ENCODE data around the gene RALGAPA1. TPM values are rescaled to one million over a fixed set of nuclear protein-coding genes. Genes with fewer than 3 reads are reported as not detected.

Gene RALGAPA1
- total RNA-seq, 4 donors from 2014 or later: 52.5 to 127 (median 67.7) TPM

DNA sequence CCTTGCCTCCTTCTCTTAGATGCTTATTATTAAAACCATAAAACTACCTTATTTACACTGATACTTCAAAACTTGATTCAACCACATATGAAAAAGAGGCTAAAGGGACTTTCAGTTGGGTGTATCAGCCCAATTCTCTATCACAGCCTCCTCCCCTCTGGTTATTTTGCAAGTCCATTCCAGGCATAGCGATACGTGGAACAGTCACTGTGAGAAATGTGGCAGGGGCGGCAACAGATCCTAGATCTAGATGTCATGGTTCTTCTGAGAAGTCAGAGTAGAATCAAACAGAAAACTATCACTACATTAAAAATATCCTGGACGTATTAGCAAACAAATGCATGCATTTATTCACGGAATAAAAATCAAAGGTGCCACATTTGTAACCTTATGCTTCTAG is 83.2 kb downstream of the RALGAPA1 start:
- no peak for DNase-seq (ENCODE audit: low spot score in 2 of 2)
- Histone ChIP-seq H3K27me3 (no peaks in the 10 kb centered on the region), H3K9me3 (no peaks in the 10 kb centered on the region), H3K36me3 (peaks cover 19% of the 10 kb centered on the region), H3K27ac (no peak overlapping the region), H3K4me3 (no peak overlapping the region), H3K4me1 (no peaks in the 10 kb centered on the region)
- WGBS: 95% methylated on average over 5 of the region's 5 CpGs
- TF ChIP-seq POLR2AphosphoS5 (IDR thresholded peaks at IDR 0.05): no peak
- TF ChIP-seq POLR2A (IDR thresholded peaks at IDR 0.05): no peak
- TF ChIP-seq EP300 (IDR thresholded peaks at IDR 0.05): no peak
- TF ChIP-seq, protein P1, sequence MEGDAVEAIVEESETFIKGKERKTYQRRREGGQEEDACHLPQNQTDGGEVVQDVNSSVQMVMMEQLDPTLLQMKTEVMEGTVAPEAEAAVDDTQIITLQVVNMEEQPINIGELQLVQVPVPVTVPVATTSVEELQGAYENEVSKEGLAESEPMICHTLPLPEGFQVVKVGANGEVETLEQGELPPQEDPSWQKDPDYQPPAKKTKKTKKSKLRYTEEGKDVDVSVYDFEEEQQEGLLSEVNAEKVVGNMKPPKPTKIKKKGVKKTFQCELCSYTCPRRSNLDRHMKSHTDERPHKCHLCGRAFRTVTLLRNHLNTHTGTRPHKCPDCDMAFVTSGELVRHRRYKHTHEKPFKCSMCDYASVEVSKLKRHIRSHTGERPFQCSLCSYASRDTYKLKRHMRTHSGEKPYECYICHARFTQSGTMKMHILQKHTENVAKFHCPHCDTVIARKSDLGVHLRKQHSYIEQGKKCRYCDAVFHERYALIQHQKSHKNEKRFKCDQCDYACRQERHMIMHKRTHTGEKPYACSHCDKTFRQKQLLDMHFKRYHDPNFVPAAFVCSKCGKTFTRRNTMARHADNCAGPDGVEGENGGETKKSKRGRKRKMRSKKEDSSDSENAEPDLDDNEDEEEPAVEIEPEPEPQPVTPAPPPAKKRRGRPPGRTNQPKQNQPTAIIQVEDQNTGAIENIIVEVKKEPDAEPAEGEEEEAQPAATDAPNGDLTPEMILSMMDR (IDR thresholded peaks at IDR 0.05): no peak

DNA sequence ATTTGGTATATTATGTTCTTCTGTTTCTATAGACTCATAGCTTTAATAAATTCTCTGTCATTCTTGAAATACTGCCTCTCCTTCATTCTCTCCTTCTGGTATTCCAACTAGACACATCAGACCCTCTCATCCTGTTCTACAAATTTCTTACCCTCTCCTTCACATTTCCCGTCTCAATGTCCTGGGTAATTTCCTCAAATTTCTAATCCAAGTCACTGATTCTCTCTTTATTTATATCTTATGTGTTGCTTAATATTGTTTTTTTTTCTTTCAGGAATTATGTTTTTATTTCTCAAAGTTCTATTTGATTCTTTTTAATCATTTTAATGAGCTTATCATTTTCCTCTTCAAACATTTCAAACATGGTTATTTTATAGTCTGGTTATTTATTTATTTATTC is 94.0 kb downstream of the RALGAPA1 start:
- Histone ChIP-seq H3K27ac (no peak overlapping the region), H3K36me3 (peaks cover 52% of the 10 kb centered on the region), H3K9me3 (no peaks in the 10 kb centered on the region), H3K4me3 (no peak overlapping the region), H3K4me1 (no peaks in the 10 kb centered on the region), H3K27me3 (no peaks in the 10 kb centered on the region)
- WGBS: 94% methylated on average over 1 of the region's 1 CpG
- no peak for DNase-seq (ENCODE audit: low spot score in 2 of 2)
- TF ChIP-seq, protein P1 (IDR thresholded peaks at IDR 0.05): no peak
- no peak for TF ChIP-seq EP300 (IDR thresholded peaks at IDR 0.05)
- TF ChIP-seq POLR2AphosphoS5 (IDR thresholded peaks at IDR 0.05): no peak
- no peak for TF ChIP-seq POLR2A (IDR thresholded peaks at IDR 0.05)

DNA sequence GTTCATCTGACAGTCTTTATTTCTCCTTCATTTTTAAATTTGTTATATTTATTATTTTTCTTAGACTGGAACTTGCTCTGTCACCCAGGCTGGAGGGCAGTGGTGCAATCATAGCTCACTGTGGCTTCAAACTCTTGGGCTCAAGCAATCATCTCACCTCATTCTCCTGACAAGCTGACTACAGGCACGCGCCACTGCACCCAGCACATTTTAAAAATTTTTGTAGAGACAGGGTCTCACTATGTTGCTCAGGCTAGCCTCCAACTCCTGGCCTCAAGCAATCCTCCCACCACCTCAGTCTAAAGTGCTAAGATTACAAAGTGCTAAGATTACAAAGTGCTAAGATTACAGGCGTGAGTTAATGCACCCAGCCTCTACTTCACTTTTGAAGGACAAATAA is 96.6 kb downstream of the RALGAPA1 start:
- TF ChIP-seq POLR2AphosphoS5 (IDR thresholded peaks at IDR 0.05): no peak
- TF ChIP-seq EP300 (IDR thresholded peaks at IDR 0.05): no peak
- TF ChIP-seq POLR2A (IDR thresholded peaks at IDR 0.05): no peak
- TF ChIP-seq, protein P1 (IDR thresholded peaks at IDR 0.05): no peak
- peaks cover 46% of the 10 kb centered on the region for H3K36me3 ChIP-seq
- WGBS: 93% methylated on average over 3 of the region's 3 CpGs
- no peaks in the 10 kb centered on the region for H3K4me1 ChIP-seq
- no peak overlapping the region for H3K27ac ChIP-seq
- H3K4me3 ChIP-seq: no peak overlapping the region
- H3K27me3 ChIP-seq: no peaks in the 10 kb centered on the region
- H3K9me3 ChIP-seq: no peaks in the 10 kb centered on the region
- DNase-seq (ENCODE audit: low spot score in 2 of 2): no peak

DNA sequence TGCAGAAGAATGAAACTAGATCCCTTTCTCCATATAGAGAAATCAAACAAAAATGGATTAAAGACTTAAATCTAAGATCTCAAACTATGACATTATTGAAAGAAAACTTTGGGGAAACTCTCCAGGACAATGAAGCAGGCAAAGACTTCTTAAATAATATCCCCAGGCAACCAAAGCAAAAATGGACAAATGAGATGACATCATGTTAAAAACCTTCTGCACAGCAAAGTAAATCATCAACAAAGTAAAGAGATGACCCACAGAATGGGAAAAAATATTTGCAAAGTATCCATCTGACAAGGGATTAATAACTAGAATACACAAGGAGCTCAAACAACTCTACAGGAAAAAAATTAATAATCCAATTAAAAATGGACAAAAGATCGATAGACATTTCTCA is 101.0 kb downstream of the RALGAPA1 start:
- WGBS: 94% methylated on average over 1 of the region's 1 CpG
- Histone ChIP-seq H3K9me3 (no peaks in the 10 kb centered on the region), H3K36me3 (peaks cover 37% of the 10 kb centered on the region), H3K4me3 (no peak overlapping the region), H3K27ac (no peak overlapping the region), H3K27me3 (no peaks in the 10 kb centered on the region), H3K4me1 (no peaks in the 10 kb centered on the region)
- TF ChIP-seq EP300 (IDR thresholded peaks at IDR 0.05) (no peak), POLR2A (IDR thresholded peaks at IDR 0.05) (no peak), POLR2AphosphoS5 (IDR thresholded peaks at IDR 0.05) (no peak)
- TF ChIP-seq, protein P1 (IDR thresholded peaks at IDR 0.05): no peak
- no peak for DNase-seq (ENCODE audit: low spot score in 2 of 2)

DNA sequence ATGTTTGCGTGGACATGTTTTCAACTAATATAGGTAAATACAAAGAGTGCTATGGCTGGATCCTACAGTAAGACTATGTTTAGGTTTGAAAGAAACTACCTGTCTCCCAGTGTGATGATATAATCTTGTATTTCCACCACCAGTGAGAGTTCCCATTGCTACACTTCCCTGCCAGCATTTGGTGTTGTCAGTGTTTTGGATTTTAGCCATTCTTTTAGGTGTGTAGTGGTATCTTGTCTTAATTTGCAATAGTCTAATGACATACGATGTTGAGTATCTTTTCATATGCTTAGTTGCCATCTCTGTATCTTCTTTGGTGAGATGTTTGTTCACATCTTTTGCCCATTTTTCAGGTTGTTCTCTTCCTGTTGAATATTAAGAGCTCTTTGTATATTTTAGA is 103.5 kb downstream of the RALGAPA1 start:
- peaks cover 26% of the 10 kb centered on the region for H3K36me3 ChIP-seq
- no peaks in the 10 kb centered on the region for H3K9me3 ChIP-seq
- DNase-seq (ENCODE audit: low spot score in 2 of 2): no peak
- H3K27ac ChIP-seq: no peak overlapping the region
- WGBS: 100% methylated on average over 2 of the region's 2 CpGs
- H3K4me3 ChIP-seq: no peak overlapping the region
- no peaks in the 10 kb centered on the region for H3K27me3 ChIP-seq
- no peak for TF ChIP-seq POLR2A (IDR thresholded peaks at IDR 0.05)
- no peak for TF ChIP-seq EP300 (IDR thresholded peaks at IDR 0.05)
- H3K4me1 ChIP-seq: no peaks in the 10 kb centered on the region

Data from suprapubic skin (tissue), 4 donors.